Measurements from ENCODE around the gene SLC35F1.

DNA sequence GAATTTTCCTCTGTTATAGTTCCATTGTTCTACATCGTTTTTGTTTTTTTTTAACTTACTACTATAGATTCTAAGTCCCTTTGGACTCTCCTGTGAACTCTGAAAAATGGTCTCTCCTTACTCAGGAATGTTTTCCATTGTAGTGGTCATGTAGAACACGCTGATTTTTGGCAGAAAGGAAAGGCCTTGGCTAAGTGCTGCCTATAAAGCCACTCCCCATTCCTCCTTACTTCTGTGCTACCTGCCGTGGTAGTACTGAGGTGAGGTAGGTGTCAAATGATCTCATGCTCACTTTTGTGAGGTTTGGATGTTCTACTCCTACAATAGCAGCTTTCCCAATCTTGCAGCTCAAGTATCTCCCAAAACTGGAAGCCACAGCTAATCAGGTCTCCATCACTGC, 270.7 kb downstream of the SLC35F1 start:
- TF ChIP-seq, protein P1, sequence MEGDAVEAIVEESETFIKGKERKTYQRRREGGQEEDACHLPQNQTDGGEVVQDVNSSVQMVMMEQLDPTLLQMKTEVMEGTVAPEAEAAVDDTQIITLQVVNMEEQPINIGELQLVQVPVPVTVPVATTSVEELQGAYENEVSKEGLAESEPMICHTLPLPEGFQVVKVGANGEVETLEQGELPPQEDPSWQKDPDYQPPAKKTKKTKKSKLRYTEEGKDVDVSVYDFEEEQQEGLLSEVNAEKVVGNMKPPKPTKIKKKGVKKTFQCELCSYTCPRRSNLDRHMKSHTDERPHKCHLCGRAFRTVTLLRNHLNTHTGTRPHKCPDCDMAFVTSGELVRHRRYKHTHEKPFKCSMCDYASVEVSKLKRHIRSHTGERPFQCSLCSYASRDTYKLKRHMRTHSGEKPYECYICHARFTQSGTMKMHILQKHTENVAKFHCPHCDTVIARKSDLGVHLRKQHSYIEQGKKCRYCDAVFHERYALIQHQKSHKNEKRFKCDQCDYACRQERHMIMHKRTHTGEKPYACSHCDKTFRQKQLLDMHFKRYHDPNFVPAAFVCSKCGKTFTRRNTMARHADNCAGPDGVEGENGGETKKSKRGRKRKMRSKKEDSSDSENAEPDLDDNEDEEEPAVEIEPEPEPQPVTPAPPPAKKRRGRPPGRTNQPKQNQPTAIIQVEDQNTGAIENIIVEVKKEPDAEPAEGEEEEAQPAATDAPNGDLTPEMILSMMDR (IDR thresholded peaks at IDR 0.05; ENCODE audit: low read length) = no peak
- TF ChIP-seq EZH2 (IDR thresholded peaks at IDR 0.05; ENCODE audit: borderline replicate concordance, low read length) = no peak
